ENCODE results near the gene ABCA3.

ABCA3 gene

GRCh38 chr16:2276368-2277195 is 63.9 kb downstream of the ABCA3 start:
- no peak overlapping the region for H3K4me3 ChIP-seq (ENCODE audit: control insufficient read depth, low read depth, low read length)
- no peak for TF ChIP-seq CTCF (conservative IDR thresholded peaks at IDR 0.05; ENCODE audit: control insufficient read depth, insufficient read depth, low read depth, low read length)
- no peak for DNase-seq (ENCODE audit: low read depth)

DNA sequence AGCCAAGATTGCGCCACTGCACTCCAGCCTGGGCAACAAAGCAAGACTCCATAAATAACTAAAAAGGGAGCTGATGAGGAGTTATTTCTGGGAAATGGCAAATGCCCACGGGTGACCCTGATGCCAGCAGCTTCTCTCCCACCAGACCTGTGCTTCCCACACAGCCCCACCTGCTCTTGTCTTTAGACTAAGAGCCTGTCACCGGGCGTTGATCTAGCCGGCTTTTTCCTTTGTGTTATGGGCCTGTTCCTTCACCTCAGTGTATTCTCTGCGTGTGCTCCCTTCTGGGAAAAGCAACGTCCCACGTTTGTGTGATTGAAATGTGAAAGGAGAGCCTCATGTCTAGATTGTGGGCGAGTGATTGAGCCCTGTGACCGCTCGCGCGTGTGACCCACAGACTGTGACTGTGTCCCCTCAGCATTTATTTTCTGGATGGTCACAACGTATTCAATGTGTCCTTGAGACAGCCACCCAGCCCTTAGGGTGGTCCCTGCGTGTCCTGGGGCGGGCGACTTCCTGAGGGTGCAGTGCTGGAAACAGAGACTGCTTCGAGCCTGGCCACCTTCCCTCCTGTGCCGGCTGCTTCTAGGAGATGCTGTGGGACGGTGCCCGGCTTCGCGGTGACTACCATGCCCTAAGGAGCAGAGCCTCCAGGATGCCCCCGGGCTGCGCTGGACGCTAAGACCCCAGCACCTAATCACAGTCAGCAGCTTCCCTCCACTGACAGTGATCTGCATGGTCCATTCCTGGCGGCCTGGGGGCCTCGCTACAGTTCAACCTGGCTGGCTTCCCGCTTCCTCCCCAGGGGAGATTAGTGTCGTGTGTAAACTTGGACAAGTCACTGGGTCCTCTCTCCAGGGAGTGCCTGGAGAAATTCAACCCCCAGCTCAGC is 64.8 kb downstream of the ABCA3 start:
- no peak for TF ChIP-seq CTCF (conservative IDR thresholded peaks at IDR 0.05; ENCODE audit: control insufficient read depth, insufficient read depth, low read depth, low read length)

DNA sequence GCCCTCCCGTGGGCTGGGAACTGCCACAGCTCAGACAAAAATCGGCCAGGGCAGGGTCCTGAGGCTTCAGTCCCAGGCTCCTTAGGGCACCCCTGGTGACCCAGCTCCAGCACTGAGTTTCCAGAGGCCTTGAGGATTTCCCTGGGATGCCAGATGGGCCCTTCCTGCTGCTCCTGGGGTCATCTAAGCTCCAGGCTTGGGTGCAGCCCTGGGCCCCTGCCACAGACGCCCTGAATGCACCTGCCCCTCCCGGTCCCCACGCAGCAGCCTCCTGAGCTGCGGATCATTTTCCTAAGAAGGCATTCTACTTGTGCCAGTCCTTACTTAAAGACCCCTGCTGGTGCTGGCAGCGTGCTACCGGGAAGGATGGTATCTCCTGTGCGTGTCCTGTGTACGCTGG is 66.6 kb downstream of the ABCA3 start:
- no peak overlapping the region for H3K4me3 ChIP-seq (ENCODE audit: control insufficient read depth, low read depth, low read length)
- DNase-seq (ENCODE audit: low read depth) = no peak
- no peak for TF ChIP-seq CTCF (conservative IDR thresholded peaks at IDR 0.05; ENCODE audit: control insufficient read depth, insufficient read depth, low read depth, low read length)

More for the DNA sequence above, 64.8 kb downstream of the ABCA3 start:
- no peak for DNase-seq (ENCODE audit: low read depth)
- no peak overlapping the region for H3K4me3 ChIP-seq (ENCODE audit: control insufficient read depth, low read depth, low read length)

DNA sequence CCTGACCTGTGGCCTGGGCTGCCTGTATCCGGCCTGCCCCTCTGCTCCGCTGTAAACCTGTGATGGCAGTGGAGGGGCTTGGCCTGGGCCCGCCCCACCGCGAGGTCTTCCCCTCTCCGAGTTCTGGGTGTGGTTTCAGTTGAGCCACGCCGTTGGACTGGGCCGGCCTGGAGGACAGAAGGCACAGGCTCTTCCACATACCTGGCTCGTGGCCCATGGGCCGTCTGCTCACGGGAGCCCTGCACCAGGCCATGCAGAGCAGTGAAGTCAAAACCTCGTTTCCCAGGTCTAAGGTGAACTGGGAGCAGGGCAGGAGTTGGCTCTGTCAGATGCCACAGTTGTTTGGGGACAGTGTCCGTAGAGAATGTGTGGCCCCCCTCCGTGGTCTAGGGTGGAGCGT is 67.0 kb downstream of the ABCA3 start:
- no peak for TF ChIP-seq CTCF (conservative IDR thresholded peaks at IDR 0.05; ENCODE audit: control insufficient read depth, insufficient read depth, low read depth, low read length)
- H3K4me3 ChIP-seq (ENCODE audit: control insufficient read depth, low read depth, low read length) = no peak overlapping the region
- DNase-seq (ENCODE audit: low read depth) = no peak

DNA sequence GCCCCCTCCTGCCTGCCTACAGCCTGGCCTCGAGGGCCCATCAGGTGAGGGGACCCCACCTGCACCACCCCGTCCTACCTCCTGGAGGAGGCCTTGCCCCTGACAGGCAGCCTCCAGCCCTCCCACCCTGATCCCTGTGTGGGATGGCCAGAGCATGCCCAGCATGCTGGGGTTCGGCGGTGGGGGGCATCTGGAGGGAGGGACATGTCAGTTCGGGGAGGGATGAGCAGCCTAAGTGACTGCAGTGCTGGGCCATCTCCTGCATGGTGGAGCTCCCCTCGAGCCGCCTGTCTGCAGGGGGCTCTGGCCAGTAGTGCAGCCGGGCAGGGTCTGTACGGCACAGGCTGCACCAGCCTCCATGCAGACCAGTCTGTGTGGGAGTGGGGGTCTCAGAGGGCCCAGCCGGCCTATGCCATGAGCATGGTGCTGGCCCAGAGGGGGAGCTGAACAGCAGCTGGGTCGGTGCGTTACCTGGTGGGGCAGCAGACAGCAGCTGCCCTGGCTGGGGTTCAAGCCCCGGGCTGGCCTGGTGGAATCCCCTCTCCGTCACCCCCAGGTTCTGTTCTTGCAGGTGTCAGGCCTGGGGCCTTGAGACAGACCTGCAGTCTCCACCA is 68.6 kb downstream of the ABCA3 start:
- no peak for DNase-seq (ENCODE audit: low read depth)
- no peak overlapping the region for H3K4me3 ChIP-seq (ENCODE audit: control insufficient read depth, low read depth, low read length)
- TF ChIP-seq CTCF (conservative IDR thresholded peaks at IDR 0.05; ENCODE audit: control insufficient read depth, insufficient read depth, low read depth, low read length) = no peak

GRCh38 chr16:2270588-2271470 is 69.7 kb downstream of the ABCA3 start:
- no peak overlapping the region for H3K4me3 ChIP-seq (ENCODE audit: control insufficient read depth, low read depth, low read length)
- TF ChIP-seq CTCF (conservative IDR thresholded peaks at IDR 0.05; ENCODE audit: control insufficient read depth, insufficient read depth, low read depth, low read length) = no peak
- no peak for DNase-seq (ENCODE audit: low read depth)
